ENCODE measurements around the gene MTCH1.
"Not testable (repeated sequence)": the region's sequence is repeated elsewhere in the genome, so short reads cannot be mapped to it uniquely, and the experiment has no call there.

MTCH1 gene

DNA sequence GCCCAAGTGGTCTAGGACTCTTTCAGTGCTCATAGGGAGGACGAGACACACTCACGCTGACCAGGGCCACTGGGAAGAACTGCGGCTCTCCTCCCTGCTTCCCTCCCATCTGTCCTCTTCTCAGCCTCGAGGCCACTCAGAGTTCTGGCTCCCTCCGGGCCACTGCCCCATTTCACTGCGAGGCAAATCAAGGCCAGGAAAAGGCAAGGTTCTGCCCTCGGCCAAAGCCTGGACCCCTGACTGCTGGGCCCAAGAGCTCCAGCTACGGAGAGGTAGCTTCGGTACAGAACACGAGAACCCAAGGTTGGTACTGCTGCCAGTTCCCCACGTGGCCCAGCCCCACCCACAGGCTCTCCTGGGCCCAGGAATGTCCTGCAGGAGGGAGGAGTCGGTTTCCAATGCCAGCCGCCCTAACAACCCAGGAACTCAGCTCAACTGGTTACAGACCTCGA, 16.7 kb downstream of the MTCH1 start:
- no peak for DNase-seq

DNA sequence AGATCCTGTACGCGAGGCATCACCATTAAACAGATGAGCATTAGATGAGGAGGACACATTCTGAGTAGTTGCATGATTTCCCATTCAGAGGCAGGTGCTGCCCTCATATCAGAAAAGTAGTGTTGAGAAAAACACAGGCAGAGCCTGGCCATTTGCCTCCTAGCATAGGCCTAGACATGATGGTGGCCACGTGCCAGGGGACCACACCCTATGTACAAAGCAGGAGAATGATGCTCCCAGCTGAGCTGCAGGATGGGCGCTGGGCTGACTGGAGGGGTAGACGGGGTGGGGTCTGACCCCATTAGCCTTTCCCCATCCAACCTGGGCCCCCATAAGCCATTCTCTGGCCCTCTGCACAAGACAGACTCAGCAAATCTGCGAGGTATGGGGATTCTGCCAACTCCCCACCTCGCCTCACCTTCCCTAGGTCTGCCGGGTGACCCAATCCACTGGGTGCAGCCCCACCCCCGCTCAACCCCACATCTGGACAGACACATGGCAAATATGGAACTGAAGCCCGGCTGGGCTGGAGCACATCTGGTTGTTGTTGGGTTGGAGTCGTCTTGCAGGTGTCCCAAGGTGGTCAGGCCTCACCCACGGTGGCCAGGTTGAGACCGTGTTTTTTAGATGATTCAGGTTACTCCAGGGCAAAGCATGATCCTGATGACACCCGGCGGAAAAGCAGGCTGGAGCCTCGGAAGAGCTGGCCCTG, 17.6 kb downstream of the MTCH1 start:
- DNase-seq: no peak

DNA sequence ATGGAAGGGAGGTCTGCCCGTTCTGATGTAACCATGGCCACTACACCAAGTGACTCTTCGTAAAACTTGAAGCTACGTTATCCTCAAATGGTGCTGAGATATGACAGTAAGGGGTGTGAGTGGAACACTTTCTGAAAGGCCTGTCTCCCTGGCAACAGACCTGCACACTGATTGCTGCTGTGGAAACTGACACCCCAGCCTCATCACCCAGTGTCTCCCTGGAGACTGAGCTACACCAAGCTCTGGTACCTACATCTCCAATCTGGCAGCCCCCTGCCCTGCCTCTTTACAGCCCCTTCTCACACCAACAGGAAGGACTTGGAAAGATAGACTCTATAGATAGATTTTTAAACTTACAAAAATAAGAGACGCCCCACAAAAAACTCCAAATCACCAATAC, 18.2 kb downstream of the MTCH1 start:
- no peak for DNase-seq

DNA sequence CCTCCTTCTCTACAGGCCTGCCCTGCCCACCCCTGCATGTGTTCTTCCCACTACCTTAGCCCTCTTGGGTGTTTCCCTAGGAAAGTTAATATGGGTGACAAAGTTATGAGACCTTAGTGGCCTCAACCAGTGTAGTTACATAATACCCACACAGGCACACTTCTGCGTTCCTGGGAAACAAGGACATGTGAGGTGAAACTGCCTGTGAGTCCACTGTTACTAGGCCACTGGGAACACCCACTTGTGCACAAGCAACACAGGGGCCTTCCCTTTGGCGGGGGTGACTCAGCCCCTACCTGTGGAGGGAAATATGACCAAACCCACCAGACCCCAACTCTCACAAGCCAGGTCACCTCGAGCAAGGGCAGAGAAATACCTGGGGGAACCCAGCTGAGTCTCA, 18.7 kb downstream of the MTCH1 start:
- no peak for DNase-seq

DNA sequence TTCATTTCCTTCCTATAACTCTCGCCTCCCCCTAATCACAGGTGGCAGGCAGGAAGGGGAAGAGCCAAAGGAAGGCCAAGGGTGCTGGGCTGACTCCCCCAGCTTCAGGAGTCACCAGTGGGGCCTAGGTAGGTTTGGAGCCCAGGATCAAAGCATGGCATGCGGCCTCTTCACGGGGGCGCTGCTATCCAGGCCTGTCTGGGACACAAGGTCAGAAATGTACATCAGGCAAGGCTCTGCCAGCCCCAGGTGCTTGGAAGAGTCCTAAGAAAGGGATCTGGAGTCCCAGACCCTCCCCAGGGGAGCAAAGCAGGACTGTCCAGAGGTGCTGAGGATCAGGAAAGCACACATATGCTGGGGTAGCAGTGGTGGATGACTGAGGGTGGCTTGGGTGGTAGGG, 21.1 kb downstream of the MTCH1 start:
- DNase-seq: no peak

DNA sequence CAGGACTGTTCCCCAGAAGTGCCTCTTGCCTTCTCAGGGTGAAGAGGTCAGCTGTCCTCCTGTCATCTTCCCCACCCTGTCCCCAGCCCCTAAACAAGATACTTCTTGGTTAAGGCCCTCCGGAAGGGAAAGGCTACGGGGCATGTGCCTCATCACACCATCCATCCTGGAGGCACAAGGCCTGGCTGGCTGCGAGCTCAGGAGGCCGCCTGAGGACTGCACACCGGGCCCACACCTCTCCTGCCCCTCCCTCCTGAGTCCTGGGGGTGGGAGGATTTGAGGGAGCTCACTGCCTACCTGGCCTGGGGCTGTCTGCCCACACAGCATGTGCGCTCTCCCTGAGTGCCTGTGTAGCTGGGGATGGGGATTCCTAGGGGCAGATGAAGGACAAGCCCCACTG, 21.6 kb downstream of the MTCH1 start:
- no peak for DNase-seq

DNA sequence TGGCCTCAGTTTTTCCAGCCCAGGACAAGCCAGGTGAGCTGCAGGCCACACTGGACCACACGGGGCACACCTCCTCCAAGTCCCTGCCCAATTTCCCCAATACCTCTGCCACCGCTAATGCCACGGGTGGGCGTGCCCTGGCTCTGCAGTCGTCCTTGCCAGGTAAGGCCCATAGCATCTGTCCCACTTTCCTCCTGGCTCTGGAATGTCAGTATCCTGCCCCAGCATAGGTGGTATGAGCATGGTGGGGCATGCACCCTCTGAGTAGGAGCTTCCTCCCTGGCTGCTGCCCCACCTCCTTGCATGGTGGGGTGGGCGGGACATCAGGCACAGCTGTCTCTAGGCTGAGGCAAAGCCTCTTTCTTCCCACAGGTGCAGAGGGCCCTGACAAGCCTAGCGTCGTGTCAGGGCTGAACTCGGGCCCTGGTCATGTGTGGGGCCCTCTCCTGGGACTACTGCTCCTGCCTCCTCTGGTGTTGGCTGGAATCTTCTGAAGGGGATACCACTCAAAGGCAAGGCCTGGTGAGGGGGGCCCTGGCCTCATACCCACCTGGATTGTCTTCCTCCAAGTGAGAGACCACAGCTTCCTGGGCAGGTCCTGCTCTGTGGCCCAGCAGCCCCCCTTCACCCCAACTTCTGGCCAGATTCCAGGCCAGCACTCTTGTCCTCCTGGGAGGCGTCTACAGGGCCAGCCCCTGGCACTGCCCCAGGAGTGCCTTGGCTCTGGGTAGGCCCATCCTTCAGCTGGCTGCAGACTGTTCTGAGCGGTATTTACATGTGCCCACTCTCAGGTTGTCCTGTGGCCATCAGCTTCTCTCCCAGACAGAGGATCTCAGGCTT, 22.3 kb downstream of the MTCH1 start:
- DNase-seq: no peak

DNA sequence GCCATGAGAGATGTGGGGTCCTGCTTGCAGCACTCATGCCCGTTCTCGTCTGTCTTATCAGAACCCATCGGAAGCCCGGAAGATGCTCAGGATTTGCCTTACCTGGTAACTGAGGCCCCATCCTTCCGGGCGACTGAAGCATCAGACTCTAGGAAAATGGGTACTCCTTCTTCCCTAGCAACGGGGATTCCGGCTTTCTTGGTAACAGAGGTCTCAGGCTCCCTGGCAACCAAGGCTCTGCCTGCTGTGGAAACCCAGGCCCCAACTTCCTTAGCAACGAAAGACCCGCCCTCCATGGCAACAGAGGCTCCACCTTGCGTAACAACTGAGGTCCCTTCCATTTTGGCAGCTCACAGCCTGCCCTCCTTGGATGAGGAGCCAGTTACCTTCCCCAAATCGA, 23.1 kb downstream of the MTCH1 start:
- no peak for DNase-seq

DNA sequence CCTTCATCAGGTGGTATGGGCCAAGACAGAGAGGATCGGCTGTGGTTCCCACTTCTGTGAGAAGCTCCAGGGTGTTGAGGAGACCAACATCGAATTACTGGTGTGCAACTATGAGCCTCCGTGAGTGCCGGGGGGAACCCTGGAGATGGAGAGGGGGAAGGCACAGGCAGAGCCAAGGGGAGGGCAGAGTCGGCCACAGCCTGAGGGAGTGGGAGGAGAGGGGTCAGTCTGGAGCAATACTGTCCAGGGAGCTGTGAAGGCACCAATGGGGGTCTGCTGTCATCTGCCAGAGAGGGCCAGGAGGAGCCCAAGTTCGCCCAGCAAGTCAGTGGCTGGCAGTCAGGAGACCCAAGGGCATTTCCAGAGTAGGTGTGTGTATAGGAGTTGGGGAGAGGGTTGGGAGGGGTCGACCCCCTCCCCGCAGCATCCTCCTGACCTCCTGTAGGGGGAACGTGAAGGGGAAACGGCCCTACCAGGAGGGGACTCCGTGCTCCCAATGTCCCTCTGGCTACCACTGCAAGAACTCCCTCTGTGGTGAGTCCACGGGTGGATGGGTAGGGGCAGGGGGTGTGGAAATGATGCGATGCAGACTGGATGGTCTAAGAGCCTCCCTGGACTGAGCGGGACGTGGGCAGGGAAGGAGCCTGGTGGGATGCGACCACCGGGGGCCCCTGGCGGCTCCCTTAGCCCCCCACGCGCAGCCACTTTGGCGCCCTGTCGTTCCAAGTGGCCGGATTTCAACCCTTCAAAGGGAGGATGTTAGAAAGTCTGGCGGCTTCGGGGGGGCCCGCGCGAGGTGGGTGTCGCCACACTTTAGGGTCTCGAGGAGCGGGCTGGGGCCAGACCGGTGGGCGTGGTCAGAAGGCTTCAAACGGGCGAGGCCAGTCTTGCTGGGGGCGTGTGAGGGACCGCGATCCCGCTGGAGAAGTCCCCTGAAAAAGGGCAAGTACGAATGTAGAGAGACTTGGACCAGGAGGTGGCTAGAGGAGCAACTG, 24.3 kb downstream of the MTCH1 start:
- DNase-seq: no peak

DNA sequence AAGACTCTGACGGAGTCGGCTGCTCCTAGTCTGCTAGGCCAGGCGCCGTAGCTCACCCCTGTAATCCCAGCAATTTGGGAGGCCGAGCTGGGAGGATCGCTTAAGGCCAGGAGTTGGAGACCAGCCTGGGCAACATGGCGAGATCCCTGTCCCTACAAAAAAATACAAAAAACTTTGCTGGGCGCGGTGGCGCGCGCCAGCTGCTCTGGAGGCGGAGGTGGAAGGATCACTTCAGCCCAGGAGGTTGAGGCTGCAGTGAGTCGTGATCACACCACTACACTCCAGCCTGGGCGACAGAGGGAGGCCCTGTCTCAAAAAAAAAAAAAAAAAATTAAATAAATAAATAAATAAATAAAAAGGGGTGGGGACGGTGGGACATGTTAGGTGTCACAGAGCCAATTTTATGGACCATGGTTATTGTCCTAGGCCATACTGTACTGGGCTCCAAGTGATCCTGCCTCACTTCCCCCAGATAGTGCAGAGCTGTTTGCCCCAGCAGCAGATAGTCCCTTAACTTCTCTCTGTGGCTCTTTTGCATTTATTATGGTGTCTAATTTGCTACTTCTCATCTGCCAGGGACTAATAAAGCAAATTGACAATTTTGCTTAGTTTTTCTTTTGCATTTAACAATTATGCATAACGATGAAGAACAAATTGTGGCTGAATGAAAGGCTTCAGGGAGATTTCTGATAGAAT, 26.3 kb downstream of the MTCH1 start:
- no peak for DNase-seq

DNA sequence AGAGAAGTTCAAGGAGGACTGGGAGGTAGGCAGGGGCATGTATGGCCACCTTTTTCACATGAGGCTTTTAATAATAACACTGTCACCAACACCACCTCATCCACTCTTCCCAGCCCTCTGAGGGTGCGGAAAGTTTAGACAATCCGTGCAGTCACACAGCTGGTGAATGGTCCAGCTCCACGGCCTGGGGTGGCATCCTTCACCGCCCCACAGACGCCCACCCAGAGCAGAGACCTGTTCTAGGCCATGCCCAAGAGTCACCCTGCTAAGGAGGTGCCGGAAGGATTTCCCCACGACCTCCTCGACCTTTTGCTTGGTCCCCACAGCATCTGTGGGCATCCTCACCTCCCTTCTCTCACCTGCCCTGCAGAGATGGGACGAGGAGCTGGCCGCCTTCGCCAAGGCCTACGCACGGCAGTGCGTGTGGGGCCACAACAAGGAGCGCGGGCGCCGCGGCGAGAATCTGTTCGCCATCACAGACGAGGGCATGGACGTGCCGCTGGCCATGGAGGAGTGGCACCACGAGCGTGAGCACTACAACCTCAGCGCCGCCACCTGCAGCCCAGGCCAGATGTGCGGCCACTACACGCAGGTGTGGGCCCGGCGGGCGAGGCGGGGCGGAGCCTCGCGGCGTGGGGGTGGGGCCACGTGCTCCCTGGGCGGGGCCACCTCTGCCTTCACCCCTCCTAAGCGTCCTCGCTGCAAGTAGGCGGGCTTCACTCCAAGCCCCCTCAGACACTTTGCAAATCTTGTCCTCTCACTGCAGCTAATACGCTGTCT, 27.0 kb downstream of the MTCH1 start:
- DNase-seq: no peak

DNA sequence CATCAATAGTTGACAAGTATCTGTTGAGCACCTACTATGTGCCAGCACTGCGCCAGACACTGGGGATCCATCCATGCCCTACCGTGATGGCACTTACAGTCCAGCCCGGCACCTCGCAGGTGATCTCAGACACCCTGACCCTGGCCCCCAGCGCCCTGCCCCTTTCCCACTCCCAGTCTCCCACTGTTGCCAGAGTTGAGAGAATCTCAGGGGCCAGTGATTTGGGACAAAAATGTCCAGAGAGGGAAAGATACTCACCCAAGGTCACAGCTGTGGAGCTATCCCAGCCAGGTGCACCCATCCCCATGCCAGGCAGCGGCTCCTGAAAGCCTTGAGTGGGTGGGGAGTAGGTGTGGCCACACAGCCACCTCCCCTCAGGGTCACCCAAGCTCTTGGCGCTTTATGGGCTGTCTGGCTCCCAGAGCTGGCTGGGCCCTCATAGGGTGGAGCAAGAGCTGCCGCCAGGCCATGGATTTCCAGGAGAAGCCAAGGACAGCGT, 28.2 kb downstream of the MTCH1 start:
- no peak for DNase-seq

DNA sequence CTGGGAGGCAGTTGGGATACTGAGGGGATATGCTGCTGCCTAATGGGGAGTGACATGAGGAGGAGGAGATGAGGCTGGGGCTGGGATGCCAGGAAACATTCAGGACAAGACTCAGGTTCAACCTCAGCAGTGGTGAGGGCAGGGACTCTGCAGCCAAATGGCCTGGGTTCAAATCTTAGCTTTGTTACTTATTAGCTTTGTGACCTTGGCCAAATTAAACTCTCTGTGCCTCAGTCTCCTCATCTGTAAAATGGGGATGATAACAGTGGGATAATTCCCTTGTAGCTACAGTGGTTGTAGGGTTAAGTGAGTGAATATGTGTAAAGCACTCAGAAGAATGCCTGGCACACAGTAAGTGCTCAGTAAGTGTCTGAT, 29.6 kb downstream of the MTCH1 start:
- DNase-seq: no peak

DNA sequence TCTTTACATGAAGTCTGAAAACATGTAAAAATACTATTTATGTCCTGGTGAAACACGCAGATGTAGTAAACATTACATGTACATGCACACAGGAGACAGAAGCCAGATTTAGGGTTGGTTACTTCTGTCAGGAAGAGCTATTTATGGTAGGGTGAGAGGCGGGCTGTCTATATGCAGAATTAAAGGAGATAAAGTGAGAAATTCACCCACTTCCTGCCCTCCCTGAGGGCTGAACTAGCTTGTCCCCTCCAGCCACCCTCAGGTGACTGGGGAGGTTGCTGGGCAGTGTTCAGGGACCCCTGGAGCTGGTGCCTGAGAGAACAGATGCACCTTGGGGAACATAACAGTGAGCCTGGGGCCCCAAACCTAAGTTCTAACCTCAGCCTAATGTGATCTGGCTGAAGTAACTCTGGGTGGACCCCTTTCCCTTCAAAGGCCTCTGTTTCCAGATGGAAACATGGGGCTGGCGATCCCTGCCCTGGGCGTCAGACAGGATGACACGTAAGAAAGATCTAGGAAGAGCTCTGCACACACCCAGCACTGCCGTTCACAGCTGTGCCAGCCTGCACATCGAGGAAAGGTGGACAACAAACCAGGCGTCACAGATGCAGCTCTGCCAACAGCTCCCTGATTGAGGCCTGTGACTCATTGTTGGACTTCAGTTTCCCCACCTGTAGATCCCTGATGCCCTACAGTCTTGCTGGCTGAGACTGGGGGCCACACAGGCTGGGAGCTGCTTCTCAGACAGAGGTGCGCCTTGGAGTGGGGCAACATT, 30.1 kb downstream of the MTCH1 start:
- DNase-seq: no peak

DNA sequence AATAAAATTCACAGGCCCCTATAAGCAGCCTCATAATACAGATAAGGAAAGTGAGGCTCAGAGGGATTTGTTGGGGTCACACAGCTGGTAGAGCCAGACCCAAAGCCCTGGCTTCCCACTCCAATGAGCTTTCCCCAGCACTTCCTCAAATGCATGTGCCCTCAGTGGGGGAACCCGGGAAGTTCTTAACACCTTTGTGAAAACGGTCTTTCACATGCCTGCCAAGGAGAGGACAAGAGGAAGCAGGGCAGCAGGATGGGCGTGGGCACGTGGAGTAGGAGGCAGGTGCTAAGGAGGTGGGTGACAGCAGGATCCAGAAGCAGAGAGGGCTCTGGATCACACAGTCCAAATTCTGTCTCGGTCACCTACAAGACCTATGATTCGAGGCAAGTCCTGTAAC, 30.9 kb downstream of the MTCH1 start:
- DNase-seq: no peak

DNA sequence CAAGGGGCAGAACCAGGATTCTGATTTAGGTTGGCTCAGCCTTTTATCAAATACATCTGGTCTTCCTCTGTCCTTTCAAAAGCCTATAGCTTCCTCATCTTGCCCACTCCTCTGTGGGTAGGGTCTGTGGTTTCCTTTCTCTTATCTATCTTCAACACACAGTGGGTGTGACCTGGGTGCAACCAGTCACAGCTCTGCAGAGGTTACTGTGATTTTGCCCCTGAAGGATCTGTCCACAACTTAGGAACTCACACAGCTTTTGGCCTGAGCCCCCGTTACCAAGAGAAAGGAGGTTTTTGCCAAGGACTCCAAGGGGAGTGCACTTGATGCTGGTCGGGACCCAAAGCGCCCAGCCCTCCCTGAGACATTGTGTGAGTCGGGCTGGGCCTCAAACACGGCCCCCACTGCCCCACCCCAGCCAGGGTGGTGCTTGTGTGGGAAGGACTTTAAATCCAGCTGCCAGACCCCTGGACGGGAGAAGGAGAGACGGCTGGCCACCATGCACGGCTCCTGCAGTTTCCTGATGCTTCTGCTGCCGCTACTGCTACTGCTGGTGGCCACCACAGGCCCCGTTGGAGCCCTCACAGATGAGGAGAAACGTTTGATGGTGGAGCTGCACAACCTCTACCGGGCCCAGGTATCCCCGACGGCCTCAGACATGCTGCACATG, 31.6 kb downstream of the MTCH1 start, which contains the start of gene PI16:
PI16 (plus strand) TSS at position 477 of the 670 bp plus-strand sequence; CDS start at position 500, 23 bp downstream.
- DNase-seq: no peak

DNA sequence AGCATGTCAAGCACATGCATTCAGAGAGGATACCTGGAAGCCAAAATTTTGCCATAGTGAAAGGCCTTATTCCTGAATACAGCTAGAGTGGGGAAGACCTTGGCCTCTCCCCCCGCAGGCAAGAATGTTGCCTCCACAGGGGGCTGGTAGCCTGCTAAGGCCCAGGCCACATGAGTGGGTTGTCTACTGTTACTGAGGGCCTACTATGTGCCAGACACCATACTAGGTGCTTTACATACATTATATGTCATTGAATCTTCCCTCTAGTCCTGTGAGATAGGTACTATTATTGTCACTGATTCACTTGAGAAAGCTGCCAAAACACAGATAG, 32.1 kb downstream of the MTCH1 start:
- no peak for DNase-seq

DNA sequence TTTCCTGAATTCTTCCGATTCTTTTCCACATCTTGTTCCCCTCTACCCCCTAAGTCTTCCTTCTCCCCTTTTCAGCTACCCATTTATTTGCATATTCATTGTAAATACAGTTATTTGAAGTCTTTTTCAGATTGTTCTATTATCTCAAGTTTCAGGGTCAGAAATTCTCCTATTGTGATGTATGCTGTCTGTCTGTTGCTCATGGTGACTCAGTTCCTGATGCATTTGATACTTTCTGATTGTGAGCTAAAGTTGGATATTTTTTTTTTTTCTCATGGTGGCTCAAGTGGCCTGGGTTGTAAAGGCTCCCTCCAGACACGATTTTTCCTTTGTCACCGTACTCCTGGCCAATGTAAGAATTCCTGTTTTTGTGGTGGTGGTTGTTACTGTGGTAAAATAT, 36.4 kb downstream of the MTCH1 start:
- no peak for DNase-seq

DNA sequence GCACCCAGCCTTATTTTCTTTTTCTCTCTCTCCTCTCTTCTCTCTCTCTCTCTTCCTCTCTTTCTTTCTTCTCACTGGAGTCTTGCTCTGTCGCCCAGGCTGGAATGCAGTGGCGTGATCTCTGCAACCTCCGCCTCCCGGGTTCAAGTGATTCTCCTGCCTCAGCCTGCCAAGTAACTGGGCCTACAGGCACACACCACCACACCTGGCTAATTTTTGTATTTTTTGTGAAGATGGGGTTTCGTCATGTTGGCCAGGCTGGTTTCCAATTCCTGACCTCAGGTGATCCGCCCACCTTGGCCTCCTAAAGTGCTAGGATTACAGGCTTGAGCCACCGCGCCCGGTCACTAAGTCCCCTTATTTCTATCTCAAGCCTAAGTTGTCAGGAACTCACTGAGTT, 36.9 kb downstream of the MTCH1 start:
- not testable (repeated sequence) for DNase-seq
